Measurements from ENCODE around the gene FOXN4.

The FOXN4 gene

GRCh38 chr12:109266106-109266879 lies 42.8 kb downstream of the FOXN4 start:
- Histone ChIP-seq H3K4me2 (ENCODE audit: low read length) (no peak overlapping the region), H3K9me3 (replicated peaks; ENCODE audit: low read length) (no peaks in the 10 kb centered on the region), H3K36me3 (ENCODE audit: insufficient read depth, low read length) (no peaks in the 10 kb centered on the region), H3K9ac (ENCODE audit: low read depth, low read length) (no peak overlapping the region), H3K4me1 (ENCODE audit: control insufficient read depth, insufficient read depth, low read length) (no peaks in the 10 kb centered on the region), H3K27me3 (ENCODE audit: control insufficient read depth, insufficient read depth, low read length) (no peaks in the 10 kb centered on the region), H3K4me3 (ENCODE audit: low read length) (no peak overlapping the region)

GRCh38 chr12:109264943-109265650 lies 44.0 kb downstream of the FOXN4 start:
- no peak overlapping the region for H3K4me3 ChIP-seq (ENCODE audit: low read length)
- no peaks in the 10 kb centered on the region for H3K27me3 ChIP-seq (ENCODE audit: control insufficient read depth, insufficient read depth, low read length)
- no peaks in the 10 kb centered on the region for H3K36me3 ChIP-seq (ENCODE audit: insufficient read depth, low read length)
- H3K9ac ChIP-seq (ENCODE audit: low read depth, low read length), result no peak overlapping the region
- no peaks in the 10 kb centered on the region for H3K9me3 ChIP-seq (replicated peaks; ENCODE audit: low read length)
- no peaks in the 10 kb centered on the region for H3K4me1 ChIP-seq (ENCODE audit: control insufficient read depth, insufficient read depth, low read length)
- H3K4me2 ChIP-seq (ENCODE audit: low read length), result no peak overlapping the region

GRCh38 chr12:109264095-109264942 lies 44.8 kb downstream of the FOXN4 start:
- no peaks in the 10 kb centered on the region for H3K4me1 ChIP-seq (ENCODE audit: control insufficient read depth, insufficient read depth, low read length)
- H3K4me2 ChIP-seq (ENCODE audit: low read length), result no peak overlapping the region
- H3K9ac ChIP-seq (ENCODE audit: low read depth, low read length), result no peak overlapping the region
- H3K9me3 ChIP-seq (replicated peaks; ENCODE audit: low read length), result no peaks in the 10 kb centered on the region
- no peak overlapping the region for H3K4me3 ChIP-seq (ENCODE audit: low read length)
- H3K27me3 ChIP-seq (ENCODE audit: control insufficient read depth, insufficient read depth, low read length), result no peaks in the 10 kb centered on the region
- no peaks in the 10 kb centered on the region for H3K36me3 ChIP-seq (ENCODE audit: insufficient read depth, low read length)

DNA sequence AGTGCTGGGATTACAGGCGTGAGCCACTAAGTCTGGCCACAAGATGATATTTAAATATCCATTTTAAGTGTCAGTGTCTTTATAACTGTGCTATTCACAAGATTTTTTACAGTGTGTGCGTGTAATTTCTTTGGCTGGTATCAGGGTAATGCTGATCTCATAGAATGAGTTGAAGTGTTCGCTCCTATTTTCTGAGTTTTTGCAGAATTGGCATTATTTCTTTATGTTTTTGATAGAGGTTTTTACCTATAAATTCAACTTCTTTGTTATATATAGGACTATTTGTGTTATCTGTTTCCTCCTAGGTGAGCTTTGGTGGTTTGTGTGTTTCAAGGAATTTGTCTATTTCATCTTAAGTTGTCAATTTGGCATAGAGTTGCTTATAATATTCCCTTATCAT lies 45.6 kb downstream of the FOXN4 start:
- H3K4me1 ChIP-seq (ENCODE audit: control insufficient read depth, insufficient read depth, low read length), result no peaks in the 10 kb centered on the region
- no peaks in the 10 kb centered on the region for H3K9me3 ChIP-seq (replicated peaks; ENCODE audit: low read length)
- no peak overlapping the region for H3K4me2 ChIP-seq (ENCODE audit: low read length)
- no peaks in the 10 kb centered on the region for H3K27me3 ChIP-seq (ENCODE audit: control insufficient read depth, insufficient read depth, low read length)
- no peaks in the 10 kb centered on the region for H3K36me3 ChIP-seq (ENCODE audit: insufficient read depth, low read length)
- H3K9ac ChIP-seq (ENCODE audit: low read depth, low read length), result no peak overlapping the region
- no peak overlapping the region for H3K4me3 ChIP-seq (ENCODE audit: low read length)

DNA sequence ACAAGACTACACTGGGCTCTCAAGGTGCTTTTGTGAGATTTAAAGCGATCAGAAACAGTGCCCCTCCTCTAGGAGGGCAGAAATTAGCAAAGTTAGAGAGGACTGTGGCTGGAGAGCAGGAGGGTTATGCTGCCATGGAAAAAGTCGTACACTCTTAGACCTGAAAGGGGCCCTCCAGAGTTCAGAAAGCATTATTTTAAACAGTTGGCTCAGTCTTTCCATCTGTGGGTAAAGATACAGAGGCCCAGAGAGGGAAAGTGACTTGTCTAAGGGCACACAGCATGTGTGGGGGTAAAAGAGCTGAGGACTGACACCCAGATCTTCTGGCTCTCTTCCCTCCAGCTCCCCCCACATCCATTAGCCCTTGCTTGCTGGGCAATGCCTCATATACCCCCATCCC lies 47.1 kb downstream of the FOXN4 start:
- H3K9ac ChIP-seq (ENCODE audit: low read depth, low read length), result no peak overlapping the region
- no peaks in the 10 kb centered on the region for H3K9me3 ChIP-seq (replicated peaks; ENCODE audit: low read length)
- no peaks in the 10 kb centered on the region for H3K4me1 ChIP-seq (ENCODE audit: control insufficient read depth, insufficient read depth, low read length)
- no peaks in the 10 kb centered on the region for H3K27me3 ChIP-seq (ENCODE audit: control insufficient read depth, insufficient read depth, low read length)
- H3K4me2 ChIP-seq (ENCODE audit: low read length), result no peak overlapping the region
- no peak overlapping the region for H3K4me3 ChIP-seq (ENCODE audit: low read length)
- H3K36me3 ChIP-seq (ENCODE audit: insufficient read depth, low read length), result no peaks in the 10 kb centered on the region

GRCh38 chr12:109261087-109261486 lies 48.0 kb downstream of the FOXN4 start:
- Histone ChIP-seq H3K4me1 (ENCODE audit: control insufficient read depth, insufficient read depth, low read length) (no peaks in the 10 kb centered on the region), H3K27me3 (ENCODE audit: control insufficient read depth, insufficient read depth, low read length) (no peaks in the 10 kb centered on the region), H3K9ac (ENCODE audit: low read depth, low read length) (no peak overlapping the region), H3K36me3 (ENCODE audit: insufficient read depth, low read length) (no peaks in the 10 kb centered on the region), H3K4me3 (ENCODE audit: low read length) (no peak overlapping the region), H3K9me3 (replicated peaks; ENCODE audit: low read length) (no peaks in the 10 kb centered on the region), H3K4me2 (ENCODE audit: low read length) (no peak overlapping the region)

DNA sequence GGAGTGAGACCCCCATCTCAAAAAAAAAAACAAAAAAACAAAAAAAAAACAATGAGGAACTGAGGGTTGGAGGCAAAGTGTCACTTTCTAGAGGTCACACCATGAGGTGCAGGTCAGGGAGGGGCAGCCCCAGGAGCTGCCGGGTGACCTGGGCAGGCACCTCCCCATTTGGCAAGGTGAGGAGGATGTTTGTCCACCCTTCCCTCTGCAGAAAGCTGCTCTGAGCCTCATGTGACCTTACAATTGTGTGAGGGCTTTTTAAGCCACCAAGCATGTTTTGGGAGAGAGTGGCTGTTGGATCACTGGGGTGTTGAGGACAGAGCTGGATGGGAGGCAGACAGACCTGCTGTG lies 49.6 kb downstream of the FOXN4 start:
- Histone ChIP-seq H3K4me2 (ENCODE audit: low read length) (no peak overlapping the region), H3K36me3 (ENCODE audit: insufficient read depth, low read length) (no peaks in the 10 kb centered on the region), H3K9ac (ENCODE audit: low read depth, low read length) (no peak overlapping the region), H3K4me1 (ENCODE audit: control insufficient read depth, insufficient read depth, low read length) (no peaks in the 10 kb centered on the region), H3K4me3 (ENCODE audit: low read length) (no peak overlapping the region), H3K27me3 (ENCODE audit: control insufficient read depth, insufficient read depth, low read length) (no peaks in the 10 kb centered on the region), H3K9me3 (replicated peaks; ENCODE audit: low read length) (no peaks in the 10 kb centered on the region)

DNA sequence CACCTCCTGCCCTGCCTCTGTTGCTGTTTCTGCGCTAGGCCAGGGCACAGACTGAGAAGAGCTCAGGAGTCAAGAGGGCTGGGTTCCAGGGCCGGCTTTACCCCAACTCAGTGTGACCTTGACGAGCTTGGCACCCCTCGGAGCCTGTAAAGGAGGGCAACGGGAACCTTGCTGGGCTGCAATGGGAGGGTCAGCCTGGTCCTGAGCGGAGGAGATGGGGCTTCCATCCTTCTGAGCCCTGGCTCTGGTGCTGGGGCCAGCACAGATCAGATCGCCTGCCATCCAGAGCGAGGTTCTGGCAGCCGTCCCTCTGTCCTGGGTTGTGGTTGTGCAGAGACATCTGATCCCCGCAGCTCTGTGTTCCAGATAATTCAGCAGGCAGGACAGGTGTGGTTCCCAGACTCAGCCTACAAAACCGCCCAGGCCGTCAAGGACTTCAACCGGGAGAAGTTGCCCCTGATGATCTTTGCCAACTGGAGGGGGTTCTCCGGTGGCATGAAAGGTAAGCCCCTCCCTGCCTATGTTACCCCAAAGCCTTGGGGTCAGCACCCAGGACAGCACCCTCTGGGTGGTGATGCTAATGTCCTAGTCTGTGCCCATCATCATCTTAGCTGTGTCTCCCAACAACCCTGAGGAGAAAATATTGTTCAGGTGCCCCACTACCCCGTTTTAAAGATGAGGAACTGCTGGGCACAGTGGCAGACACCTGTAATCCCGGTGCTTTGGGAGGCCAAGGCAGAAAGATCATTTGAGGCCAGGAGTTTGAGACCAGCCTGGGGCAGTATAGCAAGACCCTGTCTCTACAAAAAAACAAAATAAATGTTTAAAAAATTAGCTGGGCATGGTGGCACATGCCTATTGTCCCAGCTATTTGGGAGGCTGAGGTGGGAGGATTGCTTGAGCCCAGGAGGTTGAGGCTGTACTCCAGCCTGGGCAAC lies 50.2 kb downstream of the FOXN4 start:
- Histone ChIP-seq H3K4me2 (ENCODE audit: low read length) (no peak overlapping the region), H3K27me3 (ENCODE audit: control insufficient read depth, insufficient read depth, low read length) (no peaks in the 10 kb centered on the region), H3K4me1 (ENCODE audit: control insufficient read depth, insufficient read depth, low read length) (no peaks in the 10 kb centered on the region), H3K9me3 (replicated peaks; ENCODE audit: low read length) (no peaks in the 10 kb centered on the region), H3K9ac (ENCODE audit: low read depth, low read length) (no peak overlapping the region), H3K36me3 (ENCODE audit: insufficient read depth, low read length) (no peaks in the 10 kb centered on the region), H3K4me3 (ENCODE audit: low read length) (no peak overlapping the region)

DNA sequence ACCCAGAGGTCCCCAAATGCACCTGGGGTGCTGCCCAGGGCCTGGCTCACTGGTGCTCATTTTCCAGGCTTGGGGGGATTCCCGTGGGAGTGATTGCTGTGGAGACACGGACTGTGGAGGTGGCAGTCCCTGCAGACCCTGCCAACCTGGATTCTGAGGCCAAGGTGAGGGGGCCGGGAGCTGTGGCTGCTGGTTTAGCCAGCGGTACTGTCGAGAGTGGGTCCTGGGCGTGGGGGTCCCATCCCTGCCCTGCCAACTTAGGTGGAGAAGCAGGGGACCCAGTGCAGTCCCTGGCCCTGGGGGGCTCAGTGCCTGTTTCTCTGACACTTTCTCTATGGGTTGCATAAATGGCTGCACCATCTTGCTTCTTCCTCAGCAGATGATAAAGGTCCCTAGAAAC lies 50.9 kb downstream of the FOXN4 start:
- no peaks in the 10 kb centered on the region for H3K27me3 ChIP-seq (ENCODE audit: control insufficient read depth, insufficient read depth, low read length)
- H3K36me3 ChIP-seq (ENCODE audit: insufficient read depth, low read length), result no peaks in the 10 kb centered on the region

DNA sequence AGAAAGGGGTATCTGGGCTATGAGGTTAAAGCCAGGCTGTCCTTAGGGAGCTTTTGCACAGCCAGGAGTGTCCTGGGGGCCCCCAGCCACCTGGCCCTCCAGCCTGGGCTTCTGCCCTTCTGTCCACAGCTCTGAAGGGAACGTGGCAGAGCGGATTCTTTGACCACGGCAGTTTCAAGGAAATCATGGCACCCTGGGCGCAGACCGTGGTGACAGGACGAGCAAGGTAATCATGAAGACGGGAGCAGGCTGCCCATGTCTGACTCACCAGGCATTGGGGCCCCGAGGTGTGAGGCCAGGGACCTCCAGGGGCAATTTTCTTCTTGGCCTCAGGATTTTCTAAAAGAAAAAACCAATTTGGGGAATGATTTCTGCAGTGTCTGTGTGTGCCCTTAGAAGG lies 53.1 kb downstream of the FOXN4 start:
- H3K4me3 ChIP-seq (ENCODE audit: low read length), result no peak overlapping the region
- H3K4me2 ChIP-seq (ENCODE audit: low read length), result no peak overlapping the region
- H3K9me3 ChIP-seq (replicated peaks; ENCODE audit: low read length), result no peaks in the 10 kb centered on the region
- H3K4me1 ChIP-seq (ENCODE audit: control insufficient read depth, insufficient read depth, low read length), result no peaks in the 10 kb centered on the region
- no peaks in the 10 kb centered on the region for H3K36me3 ChIP-seq (ENCODE audit: insufficient read depth, low read length)
- no peak overlapping the region for H3K9ac ChIP-seq (ENCODE audit: low read depth, low read length)
- H3K27me3 ChIP-seq (ENCODE audit: control insufficient read depth, insufficient read depth, low read length), result no peaks in the 10 kb centered on the region

More for the DNA sequence above, 50.9 kb downstream of the FOXN4 start:
- Histone ChIP-seq H3K9me3 (replicated peaks; ENCODE audit: low read length) (no peaks in the 10 kb centered on the region), H3K9ac (ENCODE audit: low read depth, low read length) (no peak overlapping the region), H3K4me1 (ENCODE audit: control insufficient read depth, insufficient read depth, low read length) (no peaks in the 10 kb centered on the region), H3K4me2 (ENCODE audit: low read length) (no peak overlapping the region), H3K4me3 (ENCODE audit: low read length) (no peak overlapping the region)

GRCh38 chr12:109255377-109255776 lies 53.7 kb downstream of the FOXN4 start:
- no peak overlapping the region for H3K4me2 ChIP-seq (ENCODE audit: low read length)
- no peaks in the 10 kb centered on the region for H3K27me3 ChIP-seq (ENCODE audit: control insufficient read depth, insufficient read depth, low read length)
- H3K36me3 ChIP-seq (ENCODE audit: insufficient read depth, low read length), result no peaks in the 10 kb centered on the region

More at GRCh38 chr12:109255377-109255776, 53.7 kb downstream of the FOXN4 start:
- Histone ChIP-seq H3K4me1 (ENCODE audit: control insufficient read depth, insufficient read depth, low read length) (no peaks in the 10 kb centered on the region), H3K9ac (ENCODE audit: low read depth, low read length) (no peak overlapping the region), H3K4me3 (ENCODE audit: low read length) (no peak overlapping the region), H3K9me3 (replicated peaks; ENCODE audit: low read length) (no peaks in the 10 kb centered on the region)
